H1 (cell line): ENCODE results near the gene DNM2. TPM values are rescaled to one million over a fixed set of nuclear protein-coding genes. Genes with fewer than 3 reads are reported as not detected.

Experiments
- BRCA1 ChIP-seq: IDR thresholded peaks from 2 replicates; pipeline ENCODE4 v1.6.1; 2012; ENCODE audit warnings: low read depth, low read length, improper control_type of control experiment
- CHD1 ChIP-seq: IDR thresholded peaks from 2 replicates; pipeline ENCODE4 v1.6.1; 2012; ENCODE audit warnings: low read depth, low read length, improper control_type of control experiment
- CHD2 ChIP-seq: IDR thresholded peaks from 2 replicates; pipeline ENCODE4 v1.6.1; 2012; ENCODE audit warnings: low read length, improper control_type of control experiment
- SAP30 ChIP-seq: fragments of 300-600 bp; sonication (generic); IDR thresholded peaks from 2 replicates; pipeline ENCODE4 v1.7.1; 2012; ENCODE audit warnings: low read length, moderate library complexity, mild to moderate bottlenecking, inconsistent platforms; ENCODE audit not compliant: insufficient read depth, insufficient replicate concordance
- SP1 ChIP-seq: IDR thresholded peaks from 2 replicates; pipeline ENCODE4 v1.6.1; 2011; ENCODE audit warnings: low read depth, low read length
- TAF1 ChIP-seq: IDR thresholded peaks from 2 replicates; pipeline ENCODE4 v1.6.1; 2011; ENCODE audit warnings: mild to moderate bottlenecking, low read depth, low read length
- polyA plus RNA-seq, 7 experiments: library from polyadenylated mRNA; depleted of rRNA in 3 of 7; stranded (reverse) in 5 of 7; unstranded in 2 of 7; fragments of >200 nt in 5 of 7; fragments of 200-250 nt in 2 of 7; gene quantifications; 1 replicate in 5 of 7; 2 replicates in 1 of 7; 4 replicates in 1 of 7; pipeline versions ENCODE4 v1.2.1 to v1.2.3, GENCODE V29; 2011 to 2013; ENCODE audit warnings: missing spikeins in 2 of 7, mixed read lengths in 2 of 7
- total RNA-seq: library from RNA; stranded (reverse); fragmentation: NEBNext Ultra II Directional; extraction: Animal tissue kit (Norgen Biotek cat#: 25700); gene quantifications from 2 replicates; pipeline ENCODE4 v1.2.1, GENCODE V29; 2021

Gene DNM2
- total and polyA plus RNA-seq, 2 of the 8 experiments (the other 6 are each of a cell fraction or from before 2014, with no cell fraction given): 61.9 to 120 TPM

GRCh38 chr19:10730932-10731331, 13.1 kb downstream of the DNM2 start (continued):
- TF ChIP-seq CHD2 (no peak), SP1 (no peak), TAF1 (no peak), CHD1 (no peak), BRCA1 (no peak), SAP30 (no peak)
- TF ChIP-seq, all 59 proteins: peak for 0
